ENCODE results near the gene DNM3.

DNA sequence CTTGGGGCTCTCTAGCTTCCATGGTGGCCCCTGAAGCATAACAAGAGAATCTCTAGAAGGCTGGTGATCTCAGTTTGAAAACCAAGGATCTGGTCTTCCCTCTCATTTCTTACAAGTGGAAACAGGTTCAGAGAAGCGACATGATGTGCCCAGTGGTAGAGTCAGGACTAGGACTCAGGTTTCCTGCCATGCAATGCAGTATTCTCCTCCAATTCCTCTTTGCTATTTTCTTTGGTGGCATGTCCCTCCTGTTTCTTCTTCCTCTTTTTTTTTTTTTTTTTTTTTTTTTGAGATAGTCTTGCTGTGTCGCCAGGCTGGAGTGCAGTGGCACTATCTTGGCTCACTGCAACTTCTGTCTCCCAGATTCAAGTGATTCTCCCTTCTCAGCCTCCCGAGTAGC is 383.6 kb downstream of the DNM3 start:
- TF ChIP-seq FOXM1 (IDR thresholded peaks at IDR 0.05; ENCODE audit: borderline replicate concordance) (no peak), SP1 (IDR thresholded peaks at IDR 0.05) (no peak), FOXA1 (IDR thresholded peaks at IDR 0.05) (no peak), SUZ12 (IDR thresholded peaks at IDR 0.05) (no peak), BHLHE40 (IDR thresholded peaks at IDR 0.05; ENCODE audit: borderline replicate concordance) (no peak), FOXK2 (IDR thresholded peaks at IDR 0.05) (no peak), HDGF (IDR thresholded peaks at IDR 0.05; ENCODE audit: borderline replicate concordance) (no peak)
- TF ChIP-seq, protein P1, sequence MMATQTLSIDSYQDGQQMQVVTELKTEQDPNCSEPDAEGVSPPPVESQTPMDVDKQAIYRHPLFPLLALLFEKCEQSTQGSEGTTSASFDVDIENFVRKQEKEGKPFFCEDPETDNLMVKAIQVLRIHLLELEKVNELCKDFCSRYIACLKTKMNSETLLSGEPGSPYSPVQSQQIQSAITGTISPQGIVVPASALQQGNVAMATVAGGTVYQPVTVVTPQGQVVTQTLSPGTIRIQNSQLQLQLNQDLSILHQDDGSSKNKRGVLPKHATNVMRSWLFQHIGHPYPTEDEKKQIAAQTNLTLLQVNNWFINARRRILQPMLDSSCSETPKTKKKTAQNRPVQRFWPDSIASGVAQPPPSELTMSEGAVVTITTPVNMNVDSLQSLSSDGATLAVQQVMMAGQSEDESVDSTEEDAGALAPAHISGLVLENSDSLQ (IDR thresholded peaks at IDR 0.05): no peak
